H9 (cell line): ENCODE data around the gene ABLIM1. TPM values are rescaled to one million over a fixed set of nuclear protein-coding genes. Genes with fewer than 3 reads are reported as not detected.

Source experiments
- DNase-seq: peaks from one replicate; pipeline ENCODE4 v3.0.0-alpha.2; 2017
- H2AFZ ChIP-seq: one replicate; pipeline ENCODE4 v1.6.1; 2013; ENCODE audit warnings: mild to moderate bottlenecking, low read length, control low read depth, moderate library complexity
- H2AK5ac ChIP-seq: 2 replicates; pipeline ENCODE4 v1.6.1; 2013; ENCODE audit warnings: low read length, control low read depth, mixed read lengths; ENCODE audit not compliant: insufficient read length
- H2BK120ac ChIP-seq: one replicate; pipeline ENCODE4 v1.6.1; 2013; ENCODE audit warnings: low read depth, mild to moderate bottlenecking, low read length, control low read depth, inconsistent platforms; ENCODE audit not compliant: poor library complexity, severe bottlenecking
- H2BK12ac ChIP-seq: 2 replicates; pipeline ENCODE4 v1.6.1; 2013; ENCODE audit warnings: low read length, control low read depth, mixed read lengths, low read depth; ENCODE audit not compliant: insufficient read length
- H2BK15ac ChIP-seq: 2 replicates; pipeline ENCODE4 v1.6.1; 2013; ENCODE audit warnings: low read depth, low read length, control low read depth
- H2BK20ac ChIP-seq: one replicate; pipeline ENCODE4 v1.6.1; 2013; ENCODE audit warnings: low read depth, mild to moderate bottlenecking, low read length, control low read depth, inconsistent platforms; ENCODE audit not compliant: poor library complexity, severe bottlenecking
- H2BK5ac ChIP-seq: 2 replicates; pipeline ENCODE4 v1.6.1; 2013; ENCODE audit warnings: low read length, control low read depth, mixed read lengths; ENCODE audit not compliant: insufficient read length
- H3K14ac ChIP-seq: 2 replicates; pipeline ENCODE4 v1.6.1; 2013; ENCODE audit warnings: low read length, control low read depth; ENCODE audit not compliant: insufficient read depth
- H3K18ac ChIP-seq: 2 replicates; pipeline ENCODE4 v1.6.1; 2013; ENCODE audit warnings: low read depth, mild to moderate bottlenecking, mixed read lengths, low read length, control low read depth; ENCODE audit not compliant: insufficient read length
- H3K23ac ChIP-seq: 2 replicates; pipeline ENCODE4 v1.6.1; 2013; ENCODE audit warnings: low read length, control low read depth, mixed read lengths, low read depth; ENCODE audit not compliant: insufficient read length
- H3K23me2 ChIP-seq: 2 replicates; pipeline ENCODE4 v1.6.1; 2013; ENCODE audit warnings: low read depth, mild to moderate bottlenecking, mixed read lengths, low read length, control low read depth; ENCODE audit not compliant: insufficient read length, poor library complexity, severe bottlenecking
- H3K27ac ChIP-seq: 2 replicates; pipeline ENCODE4 v1.5.1; 2013; ENCODE audit warnings: low read length, control low read depth, mixed read lengths, low read depth; ENCODE audit not compliant: insufficient read length
- H3K27me3 ChIP-seq: 2 replicates; pipeline ENCODE4 v1.6.1; 2013; ENCODE audit warnings: low read length, control low read depth, inconsistent platforms; ENCODE audit not compliant: insufficient read depth
- H3K4ac ChIP-seq: 2 replicates; pipeline ENCODE4 v1.6.1; 2013; ENCODE audit warnings: low read depth, mild to moderate bottlenecking, control low read depth, inconsistent platforms, low read length, moderate library complexity
- H3K4me1 ChIP-seq: 2 replicates; pipeline ENCODE4 v1.6.1; 2013; ENCODE audit warnings: low read length, control low read depth, inconsistent platforms; ENCODE audit not compliant: insufficient read depth
- H3K4me2 ChIP-seq: 2 replicates; pipeline ENCODE4 v1.6.1; 2013; ENCODE audit warnings: low read length, control low read depth, mixed read lengths; ENCODE audit not compliant: insufficient read length, insufficient read depth
- H3K56ac ChIP-seq: 2 replicates; pipeline ENCODE4 v1.6.1; 2013; ENCODE audit warnings: low read depth, mild to moderate bottlenecking, mixed read lengths, low read length, control low read depth; ENCODE audit not compliant: insufficient read length
- H3K79me1 ChIP-seq: 2 replicates; pipeline ENCODE4 v1.6.1; 2013; ENCODE audit warnings: low read depth, mild to moderate bottlenecking, moderate library complexity, low read length, control low read depth, inconsistent platforms; ENCODE audit not compliant: insufficient read depth, poor library complexity, severe bottlenecking
- H3K79me2 ChIP-seq: 2 replicates; pipeline ENCODE4 v1.6.1; 2013; ENCODE audit warnings: low read length, control low read depth, inconsistent platforms; ENCODE audit not compliant: insufficient read depth
- H3K9ac ChIP-seq: 2 replicates; pipeline ENCODE4 v1.6.1; 2013; ENCODE audit warnings: low read length, control low read depth, mixed read lengths; ENCODE audit not compliant: insufficient read length; ENCODE audit errors: extremely low read depth
- H3K9me3 ChIP-seq: one replicate; pipeline ENCODE4 v1.6.1; 2013; ENCODE audit warnings: low read depth, low read length, inconsistent platforms; ENCODE audit not compliant: control insufficient read depth
- H3T11ph ChIP-seq: one replicate; pipeline ENCODE4 v1.6.1; 2013; ENCODE audit warnings: mild to moderate bottlenecking, low read length, control low read depth, inconsistent platforms
- H4K20me1 ChIP-seq: one replicate; pipeline ENCODE4 v1.6.1; 2013; ENCODE audit not compliant: control insufficient read depth, insufficient read length, insufficient read depth
- H4K5ac ChIP-seq: 2 replicates; pipeline ENCODE4 v1.6.1; 2013; ENCODE audit warnings: low read depth, mild to moderate bottlenecking, mixed read lengths, low read length, control low read depth; ENCODE audit not compliant: insufficient read length
- H4K8ac ChIP-seq: replicated peaks from 2 replicates; pipeline ENCODE4 v1.6.1; 2013; ENCODE audit warnings: low read length, control low read depth, mixed read lengths, low read depth; ENCODE audit not compliant: insufficient read length
- H4K91ac ChIP-seq: 2 replicates; pipeline ENCODE4 v1.6.1; 2013; ENCODE audit warnings: low read depth, mild to moderate bottlenecking, moderate library complexity, mixed read lengths, low read length, control low read depth; ENCODE audit not compliant: insufficient read length
- H3K27ac Mint-ChIP-seq, 3 experiments: 2 replicates in 2 of 3; 3 replicates in 1 of 3; pipeline ENCODE4 v1.8.0; 2020 to 2021; ENCODE audit warnings: mixed read lengths in 3 of 3, mild to moderate bottlenecking in 1 of 3, moderate library complexity in 1 of 3
- H3K27me3 Mint-ChIP-seq: 2 replicates; pipeline ENCODE4 v1.8.0; 2021; ENCODE audit warnings: low read depth, mild to moderate bottlenecking, moderate library complexity, mixed read lengths
- H3K36me3 Mint-ChIP-seq, 3 experiments: 2 replicates in 2 of 3; 3 replicates in 1 of 3; pipeline ENCODE4 v1.8.0; 2020 to 2021; ENCODE audit warnings: low read depth in 3 of 3, mixed read lengths in 3 of 3; ENCODE audit not compliant: insufficient read depth in 1 of 3
- H3K4me1 Mint-ChIP-seq, 2 experiments: 2 replicates each; pipeline ENCODE4 v1.8.0; 2020; ENCODE audit warnings: mixed read lengths in 2 of 2
- H3K4me3 Mint-ChIP-seq, 2 experiments: 2 replicates in 1 of 2; 3 replicates in 1 of 2; pipeline ENCODE4 v1.8.0; 2020 to 2021; ENCODE audit warnings: mild to moderate bottlenecking in 2 of 2, mixed read lengths in 2 of 2, moderate library complexity in 1 of 2
- H3K9me3 Mint-ChIP-seq, 2 experiments: 2 replicates in 1 of 2; 3 replicates in 1 of 2; pipeline ENCODE4 v1.8.0; 2020; ENCODE audit warnings: mild to moderate bottlenecking in 2 of 2, mixed read lengths in 2 of 2, moderate library complexity in 1 of 2
- WGBS: extraction: QIAGEN DNeasy Blood & Tissue Kit; methylation state at CpG from one replicate; pipeline ENCODE4 v1.1.7; 2013; ENCODE audit warnings: missing lambda C conversion rate, low lambda C conversion rate, mixed read lengths; ENCODE audit not compliant: insufficient read length; ENCODE audit errors: extremely low coverage; 5-methylcytosine and 5-hydroxymethylcytosine counted together
- total RNA-seq: library from RNA; stranded (reverse); gene quantifications from 2 replicates; pipeline ENCODE4 v1.2.1, GENCODE V29; 2021
- TF ChIP-seq, protein P1 (sequence below): fragments of 200-600 bp; sonication (generic); conservative IDR thresholded peaks from 3 replicates; pipeline ENCODE4 v1.8.0; 2021; ENCODE audit warnings: antibody characterized with exemption, mild to moderate bottlenecking

Gene ABLIM1
- total RNA-seq, 1 experiment from 2014 or later, result 32.1 TPM

DNA sequence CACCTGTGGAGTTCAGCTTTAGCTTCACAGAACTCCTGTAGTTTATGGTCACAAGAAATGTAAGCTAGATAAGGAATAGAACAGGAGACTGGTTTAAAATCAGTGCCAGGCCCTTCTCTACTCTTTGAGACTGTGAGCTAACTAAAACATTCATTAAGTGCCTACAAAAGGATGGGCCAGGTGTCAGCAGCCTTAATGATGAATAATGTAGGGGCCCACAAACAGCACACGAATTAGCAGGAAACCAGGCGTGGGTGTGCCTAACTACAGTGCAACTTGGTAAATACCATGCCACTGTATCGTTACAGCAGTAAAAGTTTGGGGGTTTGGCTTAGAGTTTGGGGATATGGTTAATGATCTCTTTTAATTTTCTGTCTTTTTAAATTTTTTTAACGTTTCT is 6.1 kb upstream of the ABLIM1 start:
- Mint-ChIP-seq H3K36me3 (peaks cover 0 to 3% (median 0%) of the 10 kb centered on the region in 3 experiments; a peak in 2 of 7 replicates), H3K4me1 (peaks cover 19 to 30% of the 10 kb centered on the region in 2 experiments), H3K9me3 (peaks cover 6 to 7% of the 10 kb centered on the region in 2 experiments; a peak in 3 of 5 replicates), H3K27ac (no peak overlapping the region), H3K4me3 (no peak overlapping the region), H3K27me3 (no peaks in the 10 kb centered on the region; the same call in 1 of the 2 replicates)
- H4K91ac ChIP-seq, result no peak overlapping the region
- H3K27ac ChIP-seq, result no peak overlapping the region
- no peaks in the 10 kb centered on the region for H4K20me1 ChIP-seq
- H3K56ac ChIP-seq, result no peak overlapping the region
- H2BK15ac ChIP-seq, result no peak overlapping the region
- peaks cover 6% of the 10 kb centered on the region for H3K4me1 ChIP-seq
- no peaks in the 10 kb centered on the region for H3K27me3 ChIP-seq
- no peak overlapping the region for H4K5ac ChIP-seq
- H3K18ac ChIP-seq, result no peak overlapping the region
- H3K4me2 ChIP-seq, result no peak overlapping the region
- no peak overlapping the region for H3K4ac ChIP-seq
- no peak overlapping the region for H2BK120ac ChIP-seq
- H2AK5ac ChIP-seq, result no peak overlapping the region
- TF ChIP-seq, protein P1, sequence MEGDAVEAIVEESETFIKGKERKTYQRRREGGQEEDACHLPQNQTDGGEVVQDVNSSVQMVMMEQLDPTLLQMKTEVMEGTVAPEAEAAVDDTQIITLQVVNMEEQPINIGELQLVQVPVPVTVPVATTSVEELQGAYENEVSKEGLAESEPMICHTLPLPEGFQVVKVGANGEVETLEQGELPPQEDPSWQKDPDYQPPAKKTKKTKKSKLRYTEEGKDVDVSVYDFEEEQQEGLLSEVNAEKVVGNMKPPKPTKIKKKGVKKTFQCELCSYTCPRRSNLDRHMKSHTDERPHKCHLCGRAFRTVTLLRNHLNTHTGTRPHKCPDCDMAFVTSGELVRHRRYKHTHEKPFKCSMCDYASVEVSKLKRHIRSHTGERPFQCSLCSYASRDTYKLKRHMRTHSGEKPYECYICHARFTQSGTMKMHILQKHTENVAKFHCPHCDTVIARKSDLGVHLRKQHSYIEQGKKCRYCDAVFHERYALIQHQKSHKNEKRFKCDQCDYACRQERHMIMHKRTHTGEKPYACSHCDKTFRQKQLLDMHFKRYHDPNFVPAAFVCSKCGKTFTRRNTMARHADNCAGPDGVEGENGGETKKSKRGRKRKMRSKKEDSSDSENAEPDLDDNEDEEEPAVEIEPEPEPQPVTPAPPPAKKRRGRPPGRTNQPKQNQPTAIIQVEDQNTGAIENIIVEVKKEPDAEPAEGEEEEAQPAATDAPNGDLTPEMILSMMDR, result no peak
- no peak overlapping the region for H3K9ac ChIP-seq
- WGBS, result no CpG with 5 or more reads among the region's 4 CpGs
- no peak overlapping the region for H2BK5ac ChIP-seq
- no peak overlapping the region for H2BK20ac ChIP-seq
- no peak overlapping the region for H2AFZ ChIP-seq
- no peak overlapping the region for H3K14ac ChIP-seq
- H3K79me2 ChIP-seq, result no peaks in the 10 kb centered on the region
- no peak overlapping the region for H4K8ac ChIP-seq
- no peaks in the 10 kb centered on the region for H3K79me1 ChIP-seq
- H3K23ac ChIP-seq, result no peak overlapping the region
- DNase-seq, result no peak
- no peak overlapping the region for H2BK12ac ChIP-seq
- H3K23me2 ChIP-seq, result no peaks in the 10 kb centered on the region
- H3K9me3 ChIP-seq, result no peaks in the 10 kb centered on the region
- H3T11ph ChIP-seq, result no peak overlapping the region
